ENCODE data around the gene CROCC.
"Not testable (repeated sequence)": the region's sequence is repeated elsewhere in the genome, so short reads cannot be mapped to it uniquely, and the experiment has no call there.

Gene CROCC

DNA sequence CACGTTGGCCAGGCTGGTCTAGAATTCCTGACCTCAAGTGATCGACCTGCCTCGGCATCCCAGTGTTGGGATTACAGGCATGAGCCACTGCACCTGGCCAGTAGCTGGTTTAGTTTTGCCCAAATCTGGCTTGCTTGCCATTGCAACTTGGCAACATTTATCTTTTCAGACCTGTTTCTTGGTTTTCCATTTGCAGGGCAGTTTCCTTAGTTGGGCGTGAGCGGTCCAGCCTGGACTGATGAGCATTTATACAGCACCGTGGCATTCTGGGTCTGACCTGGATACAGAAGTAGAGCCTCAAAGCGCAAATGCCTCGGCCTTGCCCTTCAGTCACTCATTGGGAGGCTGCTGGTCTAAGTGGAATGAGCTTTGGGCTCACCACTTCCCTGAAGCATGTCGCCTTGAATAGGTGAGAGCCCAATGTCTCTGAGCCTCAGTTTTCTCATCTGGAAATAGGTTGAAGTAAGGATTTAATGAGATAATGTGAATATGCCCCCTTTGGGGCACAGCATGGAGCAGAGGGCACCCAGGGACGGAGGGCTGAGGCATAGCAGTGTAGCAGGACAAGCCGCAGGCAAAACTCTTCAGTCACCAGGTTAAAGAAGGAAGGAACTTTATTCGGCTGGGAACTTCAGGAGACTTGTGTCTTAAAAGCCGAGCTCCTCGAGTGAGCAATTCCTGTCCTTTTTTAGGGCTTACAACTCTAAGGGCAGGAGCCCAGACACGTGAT, 2.6 kb upstream of the CROCC start:
- DNase-seq = not testable (repeated sequence)

- no peak for DNase-seq
Measured at GRCh38 chr1:16920951-16921350, 780 bp upstream of the CROCC start.

GRCh38 chr1:16922466-16922865, 735 bp downstream of the CROCC start:
- DNase-seq = no peak

- peak; percentile 71 for DNase-seq
Measured at GRCh38 chr1:16922885-16923431, 1.2 kb downstream of the CROCC start.

DNA sequence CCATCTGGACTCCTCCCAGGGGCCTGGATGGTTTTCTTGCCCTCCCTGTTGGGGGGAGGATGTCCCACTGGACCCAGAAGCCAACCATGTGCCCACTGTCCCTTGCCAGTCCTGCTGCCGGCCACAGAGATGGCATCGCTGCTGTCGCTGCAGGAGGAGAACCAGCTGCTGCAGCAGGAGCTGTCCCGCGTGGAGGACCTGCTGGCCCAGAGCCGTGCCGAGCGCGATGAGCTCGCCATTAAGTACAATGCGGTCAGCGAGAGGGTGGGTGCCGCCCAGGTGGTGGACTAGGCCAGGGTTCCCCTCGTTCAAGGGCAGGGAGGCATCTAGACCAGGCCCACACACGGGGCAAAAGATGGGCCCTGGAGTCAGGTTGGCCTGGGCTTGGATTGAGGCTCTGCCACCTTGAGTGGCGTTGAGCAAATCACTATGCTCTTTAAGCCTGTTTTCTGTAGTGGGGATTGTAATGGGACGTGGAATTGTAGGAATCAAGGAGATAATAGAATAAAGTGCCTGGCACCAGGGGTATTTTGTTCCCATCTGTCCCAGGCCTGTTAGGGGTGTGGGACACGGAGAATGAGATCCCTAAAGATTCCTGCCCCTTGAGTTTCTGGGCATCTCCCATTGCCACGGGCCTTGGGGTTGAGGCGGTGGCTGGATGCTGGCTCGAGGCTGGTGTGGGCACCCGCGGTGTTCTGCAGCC, 2.6 kb downstream of the CROCC start:
- no peak for DNase-seq

- DNase-seq = peak; percentile 42
Measured at GRCh38 chr1:16924919-16925477, 3.3 kb downstream of the CROCC start.

- DNase-seq = no peak
Measured at GRCh38 chr1:16925635-16926490, 4.1 kb downstream of the CROCC start.

GRCh38 chr1:16926491-16927073, 4.9 kb downstream of the CROCC start:
- no peak for DNase-seq

- no peak for DNase-seq
Measured at GRCh38 chr1:16927256-16927655, 5.5 kb downstream of the CROCC start.

GRCh38 chr1:16927711-16928485, 6.2 kb downstream of the CROCC start:
- no peak for DNase-seq

- not testable (repeated sequence) for DNase-seq
Measured at GRCh38 chr1:16929146-16930041, 7.7 kb downstream of the CROCC start.

DNA sequence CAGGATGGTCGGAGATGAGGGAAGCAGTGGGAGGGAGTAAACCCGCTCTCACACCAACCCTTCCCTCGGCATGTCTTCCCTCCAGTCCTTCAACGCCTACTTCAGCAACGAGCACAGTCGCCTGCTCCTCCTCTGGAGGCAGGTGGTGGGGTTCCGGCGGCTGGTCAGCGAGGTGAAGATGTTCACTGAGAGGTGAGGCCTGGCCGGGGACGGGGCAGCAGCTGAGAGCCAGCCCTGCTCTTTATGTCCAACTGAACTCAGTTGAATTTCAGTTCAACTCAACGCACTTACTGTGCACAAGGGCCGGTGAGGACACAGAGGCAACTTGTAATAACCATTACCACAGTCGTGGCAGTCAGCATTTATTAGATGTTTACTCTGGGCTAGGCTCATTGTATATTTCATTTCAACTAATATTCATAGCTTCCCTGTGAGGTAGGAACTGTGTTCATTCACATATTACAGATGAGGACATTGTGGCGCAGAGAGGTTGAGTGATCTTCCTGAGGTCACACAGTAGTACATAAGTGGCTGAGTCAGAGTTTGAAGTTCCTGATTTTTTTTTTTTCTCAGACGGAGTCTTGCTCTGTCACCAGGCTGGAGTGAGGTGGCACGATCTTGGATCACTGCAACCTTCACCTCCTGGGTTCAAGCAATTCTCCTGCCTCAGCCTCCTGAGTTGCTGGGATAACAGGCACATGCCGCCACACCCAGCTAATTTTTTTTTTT, 9.6 kb downstream of the CROCC start:
- not testable (repeated sequence) for DNase-seq

DNA sequence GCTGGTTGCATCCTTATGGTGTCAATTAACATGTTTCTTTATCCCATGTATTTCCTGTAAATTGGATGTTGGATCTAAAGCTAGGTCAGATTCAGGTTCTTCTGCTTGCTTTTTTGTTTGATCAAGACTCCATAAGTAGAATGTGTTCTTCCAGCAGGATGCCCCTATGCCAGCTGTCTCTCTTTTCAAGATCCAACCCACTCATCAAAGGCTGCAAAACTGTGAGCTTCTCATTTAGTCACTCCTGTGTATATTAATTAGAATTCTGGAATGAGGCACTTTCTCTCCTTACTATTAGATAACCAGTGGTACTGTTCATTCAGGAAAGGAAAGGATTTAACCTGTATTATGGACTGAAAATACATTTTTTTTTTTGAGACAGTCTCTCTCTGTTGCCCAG, 12.2 kb downstream of the CROCC start:
- DNase-seq = not testable (repeated sequence)

DNA sequence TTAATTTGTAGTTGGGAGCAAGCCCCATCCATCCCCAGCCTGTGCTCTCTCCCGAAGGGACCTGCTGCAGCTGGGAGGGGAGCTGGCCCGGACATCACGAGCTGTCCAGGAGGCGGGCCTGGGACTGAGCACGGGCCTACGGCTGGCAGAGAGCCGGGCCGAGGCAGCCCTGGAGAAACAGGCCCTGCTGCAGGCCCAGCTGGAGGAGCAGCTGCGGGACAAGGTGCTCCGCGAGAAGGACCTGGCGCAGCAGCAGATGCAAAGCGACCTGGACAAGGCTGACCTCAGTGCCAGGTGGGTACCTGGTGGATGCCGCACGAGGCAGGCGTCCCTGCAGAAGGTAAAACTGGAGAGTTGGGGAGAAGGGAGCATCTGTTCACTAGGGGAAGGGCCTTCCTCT, 14.8 kb downstream of the CROCC start:
- DNase-seq = not testable (repeated sequence)

- no peak for DNase-seq
Measured at GRCh38 chr1:16938351-16939321, 16.9 kb downstream of the CROCC start.

- not testable (repeated sequence) for DNase-seq
Measured at GRCh38 chr1:16939386-16940180, 17.9 kb downstream of the CROCC start.

DNA sequence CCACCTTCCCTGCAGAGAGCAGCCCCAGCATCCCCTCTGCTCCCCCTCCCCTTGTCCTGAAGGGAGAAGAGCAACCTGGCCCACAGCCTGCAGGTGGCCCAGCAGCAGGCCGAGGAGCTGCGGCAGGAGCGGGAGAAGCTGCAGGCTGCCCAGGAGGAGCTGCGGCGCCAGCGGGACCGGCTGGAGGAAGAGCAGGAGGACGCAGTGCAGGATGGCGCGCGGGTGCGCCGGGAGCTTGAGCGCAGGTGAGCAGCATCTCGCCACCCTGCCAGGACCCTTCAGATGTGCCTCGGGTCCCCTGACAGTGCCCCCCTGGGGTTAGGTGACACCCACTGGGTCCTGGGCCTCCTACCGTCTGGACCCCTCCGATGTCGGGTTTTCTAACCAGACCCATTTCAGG, 22.3 kb downstream of the CROCC start:
- no peak for DNase-seq

DNA sequence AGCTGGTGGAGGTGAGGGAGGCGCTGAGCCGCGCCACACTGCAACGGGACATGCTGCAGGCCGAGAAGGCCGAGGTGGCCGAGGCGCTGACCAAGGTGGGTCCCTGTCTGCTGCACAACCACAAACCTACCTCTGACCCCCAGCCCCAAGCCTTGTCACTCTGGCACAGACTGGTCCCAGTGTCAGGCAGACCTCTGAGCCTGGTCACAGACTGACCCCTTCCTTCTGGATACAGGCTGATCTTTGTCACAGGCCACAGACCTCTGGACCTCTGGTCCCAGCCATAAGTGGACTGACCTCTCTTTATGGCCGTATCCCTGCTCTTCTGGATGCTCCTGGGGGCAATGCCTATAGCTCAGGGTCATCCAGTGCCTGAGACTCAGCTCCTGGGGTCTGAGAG, 23.8 kb downstream of the CROCC start:
- DNase-seq = not testable (repeated sequence)
